T-cell (primary cell): ENCODE data around the gene ZSCAN21. TPM values are rescaled to one million over a fixed set of nuclear protein-coding genes. Genes with fewer than 3 reads are reported as not detected.

Experiments used
- ATAC-seq, 4 experiments: fragments of 200-7000 bp in 3 of 4; fragments of 150-1000 bp in 1 of 4; cut with Tn5 transposase; replicated peaks in 1 of 4; 1 replicate in 3 of 4; 2 replicates in 1 of 4; pipeline ENCODE4 v1.10.0; 2021; ENCODE audit warnings: moderate library complexity in 3 of 4, mild to moderate bottlenecking in 2 of 4, moderate number of reproducible peaks in 1 of 4
- CTCF ChIA-PET, 2 donors: fragments of 300-600 bp; sonication (Branson Sonifier 250); formaldehyde crosslinking; loops; one replicate each; lab custom pipeline; 2022; ENCODE audit warnings: antibody characterized with exemption in 2 of 2; lab: Charles Lee
- POLR2A ChIA-PET, 2 donors: fragments of 300-600 bp; sonication (Branson Sonifier 250); formaldehyde crosslinking; loops; one replicate each; lab custom pipeline; 2022; ENCODE audit warnings: antibody characterized with exemption in 2 of 2; lab: Charles Lee
- DNase-seq, 35 experiments: peaks; one replicate each; pipeline versions ENCODE4 v3.0.0 to v3.0.0-alpha.2; 2013 to 2023
- H3K27ac ChIP-seq: one replicate; pipeline ENCODE4 v1.5.1; 2013; ENCODE audit warnings: low read length
- H3K27me3 ChIP-seq, 2 experiments: replicated peaks in 1 of 2; 1 replicate in 1 of 2; 2 replicates in 1 of 2; pipeline versions ENCODE4 v1.6.1 to v1.7.0; 2013; ENCODE audit warnings: low read length in 1 of 2, mixed read lengths in 1 of 2; ENCODE audit not compliant: control insufficient read depth in 2 of 2, insufficient read depth in 2 of 2; ENCODE audit errors: extremely low read depth in 1 of 2
- H3K36me3 ChIP-seq, 2 donors: 1 replicate in 1 of 2; 2 replicates in 1 of 2; pipeline versions ENCODE4 v1.6.1 to v1.7.0; 2013; ENCODE audit warnings: low read length in 1 of 2; ENCODE audit not compliant: control insufficient read depth in 2 of 2, insufficient read depth in 1 of 2; ENCODE audit errors: extremely low read depth in 1 of 2
- H3K4me1 ChIP-seq, 2 experiments: 1 replicate in 1 of 2; 2 replicates in 1 of 2; pipeline versions ENCODE4 v1.6.1 to v1.7.0; 2013; ENCODE audit warnings: low read length in 2 of 2, mixed read lengths in 1 of 2; ENCODE audit not compliant: insufficient read depth in 2 of 2, control insufficient read depth in 1 of 2; ENCODE audit errors: extremely low read depth in 1 of 2
- H3K4me3 ChIP-seq, 2 donors: 1 replicate in 1 of 2; 2 replicates in 1 of 2; pipeline versions ENCODE4 v1.5.1 to v1.7.0; 2013; ENCODE audit warnings: mild to moderate bottlenecking in 2 of 2, low read length in 1 of 2, moderate library complexity in 1 of 2; ENCODE audit not compliant: control insufficient read depth in 1 of 2; ENCODE audit errors: extremely low read depth in 1 of 2
- H3K9me3 ChIP-seq: 2 replicates; pipeline ENCODE4 v1.7.0; 2013
- H3K27ac Mint-ChIP-seq, 2 donors: one replicate each; pipeline ENCODE4 v1.8.0; 2020 to 2021; ENCODE audit warnings: mild to moderate bottlenecking in 2 of 2, mixed read lengths in 2 of 2
- H3K27me3 Mint-ChIP-seq, 2 donors: one replicate each; pipeline ENCODE4 v1.8.0; 2021 to 2022; ENCODE audit warnings: mixed read lengths in 2 of 2
- H3K36me3 Mint-ChIP-seq: one replicate; pipeline ENCODE4 v1.8.0; 2021; ENCODE audit warnings: mixed read lengths
- H3K4me1 Mint-ChIP-seq, 3 donors: one replicate each; pipeline ENCODE4 v1.8.0; 2020 to 2022; ENCODE audit warnings: mixed read lengths in 3 of 3, mild to moderate bottlenecking in 1 of 3
- H3K4me3 Mint-ChIP-seq, 3 donors: one replicate each; pipeline ENCODE4 v1.8.0; 2020 to 2022; ENCODE audit warnings: mild to moderate bottlenecking in 3 of 3, mixed read lengths in 3 of 3, moderate library complexity in 3 of 3
- H3K9me3 Mint-ChIP-seq, 3 donors: one replicate each; pipeline ENCODE4 v1.8.0; 2020 to 2022; ENCODE audit warnings: mixed read lengths in 3 of 3
- WGBS: methylation state at CpG from one replicate; pipeline ENCODE4 v1.1.5; 2013; ENCODE audit warnings: missing lambda C conversion rate; ENCODE audit not compliant: insufficient coverage; 5-methylcytosine and 5-hydroxymethylcytosine counted together
- total RNA-seq, 35 experiments: library from RNA in 6 of 35; stranded (reverse) in 6 of 35; fragments of 120-200 nt in 1 of 35; gene quantifications; one replicate each; pipeline versions ENCODE4 v1.2.1 to v1.2.4 and lab custom pipeline; 2013 to 2026

Gene ZSCAN21
- total RNA-seq, 5 donors from 2014 or later (not counting 1 experiment from before 2014, with no cell fraction given), result 4.4 to 9.9 (median 9.3) TPM

GRCh38 chr7:100081535-100082102 lies 32.0 kb downstream of the ZSCAN21 start, which contains the start of gene ZNF3:
Gene ZNF3 (minus strand): TSS chr7:100081723. CDS start chr7:100077357, 4,366 bp downstream.
- ChIA-PET CTCF (interaction anchor here (0.7 to 1.7 kb wide), 6 partner anchors 13 to 162 kb away, joined by 3 to 18 read pairs (median 6); partner anchors contain the start of genes AP4M1 (in 1 of the 2), MCM7 (in 1 of the 2) and TRIM4 (in 1 of the 2)), POLR2A (interaction anchor here in 1 of 2 donors (0.5 to 1.0 kb wide), 3 partner anchors 35 to 675 kb away, joined by 3 to 5 read pairs (median 4); no protein-coding TSS in a partner anchor)
- WGBS, result under 1% methylated on average over 43 of the region's 55 CpGs
- no peaks in the 10 kb centered on the region for H3K27me3 Mint-ChIP-seq
- H3K4me1 ChIP-seq, result peaks cover 10 to 28% of the 10 kb centered on the region in 2 experiments
- peaks cover 14% of the 10 kb centered on the region for H3K36me3 Mint-ChIP-seq
- H3K36me3 ChIP-seq, result peaks cover 2 to 24% of the 10 kb centered on the region in 2 donors
- H3K4me1 Mint-ChIP-seq, result peaks cover 31 to 43% (median 37%) of the 10 kb centered on the region in 3 donors
- peak within 1 kb of the TSS; percentile 79 to 89 (median 88) for H3K4me3 Mint-ChIP-seq
- DNase-seq (peak; percentile 93 to 99 (median 97)), ATAC-seq (peak; percentile 89 to 97 (median 96))
- H3K4me3 ChIP-seq, result peak within 1 kb of the TSS; percentile 81 to 83
- H3K27ac Mint-ChIP-seq, result peak within 1 kb of the TSS; percentile 88 to 89
- H3K9me3 ChIP-seq, result no peaks in the 10 kb centered on the region
- H3K27ac ChIP-seq, result peak within 1 kb of the TSS; percentile 70
- peaks cover 0 to 5% of the 10 kb centered on the region in 2 experiments for H3K27me3 ChIP-seq
- no peaks in the 10 kb centered on the region for H3K9me3 Mint-ChIP-seq

GRCh38 chr7:100082978-100083377 lies 33.4 kb downstream of the ZSCAN21 start:
- Histone ChIP-seq H3K27ac (no peak overlapping the region), H3K27me3 (peaks cover 0 to 5% of the 10 kb centered on the region in 2 experiments), H3K9me3 (no peaks in the 10 kb centered on the region), H3K4me3 (no peak overlapping the region), H3K4me1 (peaks cover 10 to 32% of the 10 kb centered on the region in 2 experiments), H3K36me3 (peaks cover 0 to 14% of the 10 kb centered on the region in 2 donors)
- Mint-ChIP-seq H3K4me1 (peaks cover 34 to 42% (median 40%) of the 10 kb centered on the region in 3 donors), H3K27me3 (no peaks in the 10 kb centered on the region), H3K9me3 (no peaks in the 10 kb centered on the region), H3K36me3 (peaks cover 10% of the 10 kb centered on the region), H3K4me3 (peak overlapping the region; percentile 79 to 89 (median 88)), H3K27ac (peak overlapping the region; percentile 59 to 78)
- WGBS, result 100% methylated on average over 1 of the region's 4 CpGs
- ATAC-seq, result no peak
- no peak for DNase-seq
- ChIA-PET POLR2A (interaction anchor here (0.6 to 1.0 kb wide), 13 partner anchors 17 to 406 kb away, joined by 3 to 19 read pairs (median 3); partner anchors contain the start of genes AP4M1 (in 1 of the 2), MBLAC1 (in 1 of the 2), MCM7 (in 1 of the 2) and ZSCAN21 (in 1 of the 2)), CTCF (interaction anchor here (0.7 to 1.7 kb wide), 25 partner anchors 8 to 262 kb away, joined by 3 to 18 read pairs (median 4); partner anchors contain the start of genes AP4M1 (in 1 of the 2), LAMTOR4 (in 1 of the 2), MCM7 (in 1 of the 2) and TRIM4 (in 1 of the 2))

DNA sequence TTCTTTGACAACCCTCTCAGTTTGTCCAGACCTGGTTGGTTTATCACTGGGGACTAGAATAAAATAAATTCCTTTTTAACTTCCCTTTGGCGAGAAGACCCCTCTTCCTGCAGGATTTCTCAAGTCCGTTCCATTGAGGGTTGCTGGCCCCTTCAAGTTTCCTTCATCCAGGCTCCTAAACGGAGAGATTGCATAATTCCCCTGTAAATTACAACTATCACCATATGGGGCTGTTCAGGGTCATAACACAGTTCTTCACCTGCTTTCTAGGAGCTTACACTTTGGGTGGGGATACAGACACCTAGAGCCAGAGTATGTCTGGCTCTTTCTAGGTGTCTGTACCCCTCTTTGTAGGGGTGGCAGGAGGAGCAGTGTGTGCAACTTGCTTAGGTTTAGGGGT lies 35.9 kb downstream of the ZSCAN21 start:
- peaks cover 38 to 41% (median 41%) of the 10 kb centered on the region in 3 donors for H3K4me1 Mint-ChIP-seq
- DNase-seq (no peak), ATAC-seq (no peak)
- WGBS, result no CpG with 5 or more reads among the region's 3 CpGs
- no peak overlapping the region for H3K4me3 Mint-ChIP-seq
- H3K27me3 ChIP-seq, result peaks cover 0 to 5% of the 10 kb centered on the region in 2 experiments
- peaks cover 15 to 41% of the 10 kb centered on the region in 2 experiments for H3K4me1 ChIP-seq
- H3K9me3 Mint-ChIP-seq, result no peaks in the 10 kb centered on the region
- H3K4me3 ChIP-seq, result no peak overlapping the region
- H3K27ac Mint-ChIP-seq, result peak overlapping the region in 1 of 2 donors; percentile 27
- peaks cover 0 to 3% of the 10 kb centered on the region in 2 donors for H3K36me3 ChIP-seq
- ChIA-PET CTCF (no interaction called here), POLR2A (no interaction called here)
- H3K27ac ChIP-seq, result no peak overlapping the region
- H3K36me3 Mint-ChIP-seq, result peaks cover 4% of the 10 kb centered on the region
- H3K9me3 ChIP-seq, result no peaks in the 10 kb centered on the region
- no peaks in the 10 kb centered on the region for H3K27me3 Mint-ChIP-seq

DNA sequence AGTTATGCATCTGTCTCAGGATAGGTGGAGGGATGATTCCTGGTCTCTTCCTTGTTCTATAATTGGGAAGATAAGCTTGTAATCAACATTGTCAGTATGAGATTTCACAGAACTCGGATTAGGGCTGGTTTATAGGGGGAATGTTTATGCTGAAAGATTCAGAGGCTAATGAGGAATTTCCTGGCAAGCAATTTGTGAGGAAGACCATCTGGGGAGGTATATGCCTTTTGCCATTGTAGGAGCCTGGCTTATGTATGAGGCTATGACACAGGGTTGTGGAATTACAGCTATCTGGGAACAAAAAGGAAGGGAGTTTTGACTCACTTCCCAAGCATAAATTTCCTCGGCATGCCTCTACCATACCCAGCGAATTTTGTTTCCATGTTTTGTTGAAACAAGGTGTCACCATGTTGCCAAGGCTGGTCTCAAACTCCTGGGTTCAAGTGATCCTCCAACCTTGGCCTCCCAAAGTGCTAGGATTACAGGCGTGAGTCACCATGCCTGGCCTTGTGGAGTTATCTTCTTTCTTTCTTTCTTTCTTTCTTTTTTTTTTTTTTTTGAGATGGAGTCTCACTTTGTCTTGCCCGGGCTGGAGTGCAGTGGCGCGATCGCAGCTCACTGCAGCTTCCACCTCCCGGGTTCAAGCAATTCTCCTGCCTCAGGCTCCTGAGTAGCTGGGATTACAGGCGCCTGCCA lies 37.6 kb downstream of the ZSCAN21 start:
- H3K27ac ChIP-seq, result peak overlapping the region; percentile 87
- Mint-ChIP-seq H3K9me3 (no peaks in the 10 kb centered on the region), H3K4me1 (peaks cover 26 to 35% (median 33%) of the 10 kb centered on the region in 3 donors), H3K27me3 (no peaks in the 10 kb centered on the region), H3K36me3 (peaks cover 21% of the 10 kb centered on the region), H3K27ac (peak overlapping the region; percentile 71 to 75), H3K4me3 (peak overlapping the region; percentile 8 to 91 (median 51))
- H3K4me3 ChIP-seq, result no peak overlapping the region
- 83% methylated on average over 3 of the region's 10 CpGs for WGBS
- peaks cover 13 to 20% of the 10 kb centered on the region in 2 donors for H3K36me3 ChIP-seq
- no peak for ATAC-seq
- ChIA-PET POLR2A (interaction anchor here in 1 of 2 donors (0.6 kb wide), 1 partner anchor 455 kb away, joined by 3 read pairs; no protein-coding TSS in a partner anchor), CTCF (no interaction called here)
- H3K9me3 ChIP-seq, result no peaks in the 10 kb centered on the region
- H3K4me1 ChIP-seq, result peaks cover 11 to 28% of the 10 kb centered on the region in 2 experiments
- DNase-seq, result no peak
- peaks cover 0 to 5% of the 10 kb centered on the region in 2 experiments for H3K27me3 ChIP-seq

DNA sequence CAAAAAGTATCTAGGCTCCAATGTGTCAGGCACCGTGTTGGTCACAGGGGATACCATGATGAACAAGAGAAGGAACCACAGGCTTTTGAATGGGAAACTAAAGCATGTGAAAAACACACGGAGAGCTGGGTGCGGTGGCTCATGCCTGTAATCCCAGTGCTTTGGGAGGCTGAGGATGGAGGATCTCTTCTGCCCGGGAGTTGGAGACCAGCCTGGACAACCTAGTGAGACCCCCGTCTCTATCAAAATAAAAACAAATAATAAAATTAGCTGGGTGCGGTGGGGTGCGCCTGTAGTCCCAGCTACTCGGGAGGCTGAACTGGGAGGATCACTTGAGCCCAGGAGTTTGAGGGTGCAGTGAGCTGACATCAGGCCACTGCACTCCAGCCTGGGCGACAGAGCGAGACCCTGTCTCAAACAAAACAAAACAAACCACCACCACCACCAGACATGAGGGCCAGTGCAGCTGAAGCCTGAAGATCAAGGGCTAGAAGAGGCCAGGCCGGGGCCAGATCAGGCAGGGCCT lies 38.6 kb downstream of the ZSCAN21 start:
- Histone ChIP-seq H3K36me3 (peaks cover 20 to 30% of the 10 kb centered on the region in 2 donors), H3K27me3 (peaks cover 0 to 4% of the 10 kb centered on the region in 2 experiments), H3K4me3 (peak overlapping the region; percentile 64 to 97), H3K4me1 (peaks cover 5 to 19% of the 10 kb centered on the region in 2 experiments), H3K27ac (peak overlapping the region; percentile 87), H3K9me3 (no peaks in the 10 kb centered on the region)
- DNase-seq, result no peak
- ChIA-PET POLR2A (interaction anchor here in 1 of 2 donors (1.0 kb wide), 1 partner anchor 168 kb away, joined by 3 read pairs; no protein-coding TSS in a partner anchor), CTCF (interaction anchor here in 1 of 2 donors (0.6 kb wide), 1 partner anchor 87 kb away, joined by 5 read pairs; no protein-coding TSS in a partner anchor)
- peak overlapping the region; percentile 95 for H3K27ac Mint-ChIP-seq
- H3K4me1 Mint-ChIP-seq, result peaks cover 17 to 28% (median 24%) of the 10 kb centered on the region in 3 donors
- peak in 3 of 4 experiments; percentile 10 to 20 (median 12) for ATAC-seq
- no peaks in the 10 kb centered on the region for H3K27me3 Mint-ChIP-seq
- H3K36me3 Mint-ChIP-seq, result peaks cover 30% of the 10 kb centered on the region
- H3K4me3 Mint-ChIP-seq, result peak overlapping the region; percentile 85 to 91 (median 88)
- WGBS, result no CpG with 5 or more reads among the region's 11 CpGs
- no peaks in the 10 kb centered on the region for H3K9me3 Mint-ChIP-seq
